Epithelial cell of prostate (primary cell): ENCODE data around the gene PPP1R16B.

Experiments
- DNase-seq: peaks from one replicate; pipeline ENCODE4 v3.0.0-alpha.2; 2011; ENCODE audit warnings: low read depth, low spot score
- H3K27ac ChIP-seq: fragments of 450-650 bp; 2 replicates; pipeline ENCODE4 v1.5.1; 2017; ENCODE audit warnings: mild to moderate bottlenecking

The PPP1R16B gene

GRCh38 chr20:38889050-38889449, 83.6 kb downstream of the PPP1R16B start:
- H3K27ac ChIP-seq, result no peak overlapping the region
- no peak for DNase-seq

GRCh38 chr20:38889792-38890496, 84.4 kb downstream of the PPP1R16B start:
- H3K27ac ChIP-seq, result no peak overlapping the region
- DNase-seq, result no peak

- H3K27ac ChIP-seq, result no peak overlapping the region
Observed at GRCh38 chr20:38890497-38890818, 85.0 kb downstream of the PPP1R16B start.

GRCh38 chr20:38892091-38892981, 86.8 kb downstream of the PPP1R16B start:
- H3K27ac ChIP-seq, result no peak overlapping the region
- no peak for DNase-seq

More at GRCh38 chr20:38890497-38890818, 85.0 kb downstream of the PPP1R16B start:
- DNase-seq, result no peak

GRCh38 chr20:38893056-38893564, 87.6 kb downstream of the PPP1R16B start:
- DNase-seq, result no peak
- no peak overlapping the region for H3K27ac ChIP-seq

- H3K27ac ChIP-seq, result no peak overlapping the region
- DNase-seq, result no peak
Observed at GRCh38 chr20:38893565-38894090, 88.1 kb downstream of the PPP1R16B start.

GRCh38 chr20:38894091-38894847, 88.8 kb downstream of the PPP1R16B start:
- H3K27ac ChIP-seq, result no peak overlapping the region
- no peak for DNase-seq

GRCh38 chr20:38895098-38895949, 89.8 kb downstream of the PPP1R16B start:
- no peak for DNase-seq
- no peak overlapping the region for H3K27ac ChIP-seq

- H3K27ac ChIP-seq, result no peak overlapping the region
- DNase-seq, result no peak
Observed at GRCh38 chr20:38896009-38896594, 90.6 kb downstream of the PPP1R16B start.

GRCh38 chr20:38897267-38897666, 91.8 kb downstream of the PPP1R16B start:
- no peak for DNase-seq
- H3K27ac ChIP-seq, result no peak overlapping the region

GRCh38 chr20:38900606-38901005, 95.1 kb downstream of the PPP1R16B start:
- DNase-seq, result no peak
- H3K27ac ChIP-seq, result no peak overlapping the region

- H3K27ac ChIP-seq, result no peak overlapping the region
- no peak for DNase-seq
Observed at GRCh38 chr20:38902601-38903000, 97.1 kb downstream of the PPP1R16B start.

GRCh38 chr20:38903335-38903734, 97.8 kb downstream of the PPP1R16B start:
- no peak for DNase-seq
- no peak overlapping the region for H3K27ac ChIP-seq

- no peak for DNase-seq
- no peak overlapping the region for H3K27ac ChIP-seq
Observed at GRCh38 chr20:38905375-38905774, 99.9 kb downstream of the PPP1R16B start.

GRCh38 chr20:38907918-38908677, 102.6 kb downstream of the PPP1R16B start:
- H3K27ac ChIP-seq, result no peak overlapping the region
- DNase-seq, result no peak

- no peak overlapping the region for H3K27ac ChIP-seq
- no peak for DNase-seq
Observed at GRCh38 chr20:38915355-38915754, 109.9 kb downstream of the PPP1R16B start.

GRCh38 chr20:38917657-38918056, 112.2 kb downstream of the PPP1R16B start:
- H3K27ac ChIP-seq, result no peak overlapping the region
- DNase-seq, result no peak

GRCh38 chr20:38918172-38918571, 112.7 kb downstream of the PPP1R16B start:
- DNase-seq, result no peak
- no peak overlapping the region for H3K27ac ChIP-seq
